GM21576 (cell line): ENCODE data around the gene SSPN.
A peak's percentile ranks its signal among the peaks of the same experiment; 100 is the strongest.

Experiments used
- ATAC-seq: cut with Tn5 transposase; IDR thresholded peaks from one replicate; pipeline ENCODE4 v1.9.1; 2021; ENCODE audit warnings: mild to moderate bottlenecking, moderate library complexity; ENCODE audit not compliant: unreplicated experiment

SSPN gene

DNA sequence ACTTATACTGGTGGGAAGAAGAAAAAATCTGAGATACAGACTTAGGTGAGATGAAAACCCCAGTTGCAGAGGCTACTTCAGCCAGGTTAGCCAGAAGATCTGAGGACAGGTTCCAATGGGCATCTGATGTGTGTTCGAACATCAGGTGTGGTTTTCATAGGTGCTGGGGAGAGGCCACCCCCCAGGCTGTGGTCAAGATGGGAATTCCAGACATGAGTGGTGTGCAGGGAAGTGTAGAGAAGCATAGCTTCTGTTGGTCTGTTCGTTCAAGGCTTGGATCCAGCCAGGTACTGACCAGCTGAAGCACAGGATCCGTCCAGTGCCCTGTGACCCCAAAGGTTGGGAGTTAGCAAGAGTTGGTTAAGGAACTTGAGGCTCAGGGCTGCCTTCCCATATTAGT lies 85.5 kb downstream of the SSPN start:
- ATAC-seq, result no peak

DNA sequence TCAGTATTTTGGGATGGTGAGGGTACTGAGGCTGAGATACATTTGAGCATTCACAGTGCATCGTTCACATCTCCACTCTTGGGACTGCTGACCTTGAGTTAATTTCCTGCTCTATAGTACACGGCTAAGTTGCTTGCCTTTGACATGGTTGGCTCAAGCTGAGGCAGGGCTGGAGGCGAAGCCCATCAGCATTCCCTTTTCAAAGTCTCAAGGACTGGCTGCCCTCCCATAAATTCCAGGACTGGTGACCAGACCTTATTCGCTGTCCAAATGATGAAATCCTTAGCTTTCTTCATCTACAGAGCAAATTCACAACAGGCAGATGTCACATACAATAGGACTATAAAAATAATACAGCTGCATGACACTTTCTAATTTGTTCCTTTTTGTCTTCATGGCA lies 85.9 kb downstream of the SSPN start:
- no peak for ATAC-seq

- ATAC-seq, result no peak
These were observed 87.1 kb downstream of the SSPN start for GRCh38 chr12:26282339-26282940.

DNA sequence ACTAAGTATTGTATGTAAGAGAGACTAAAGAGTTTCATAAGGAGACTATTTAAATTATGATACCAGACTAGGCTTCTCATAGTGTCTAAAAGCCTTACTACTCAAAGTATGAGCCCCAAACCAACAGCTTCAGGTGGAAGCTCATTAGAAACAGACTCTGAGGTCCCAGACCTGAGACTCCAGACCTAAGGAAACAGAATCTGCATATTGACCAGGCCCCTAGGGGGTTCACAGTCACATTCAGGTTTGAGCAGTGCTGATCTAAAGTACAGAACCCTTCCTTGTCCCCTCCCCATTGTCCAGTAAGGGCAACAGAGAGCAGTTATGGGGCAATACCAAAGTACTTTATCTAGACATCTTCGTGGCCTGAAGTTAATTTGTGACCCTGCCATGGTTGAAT lies 87.7 kb downstream of the SSPN start:
- no peak for ATAC-seq

DNA sequence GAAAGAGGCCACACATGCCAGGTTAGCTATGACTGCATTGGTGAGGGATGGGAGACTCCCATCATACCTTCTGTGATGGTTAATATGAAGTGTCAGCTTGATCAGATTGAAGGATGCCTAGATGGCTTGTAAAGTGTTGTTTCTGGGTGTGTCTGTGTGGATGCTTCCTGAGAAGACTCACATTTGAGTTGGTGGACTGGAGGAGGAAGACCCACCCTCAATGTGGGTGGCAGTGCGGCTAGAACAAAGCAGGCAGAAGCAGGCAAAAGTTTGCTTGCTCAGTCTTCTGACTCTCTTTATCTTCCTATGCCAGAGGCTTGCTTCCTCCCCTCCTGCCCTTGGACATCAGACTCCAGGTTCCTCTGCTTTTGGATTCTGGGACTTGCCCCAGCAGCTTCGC lies 88.2 kb downstream of the SSPN start:
- no peak for ATAC-seq

GRCh38 chr12:26285401-26285800 lies 90.0 kb downstream of the SSPN start:
- ATAC-seq, result no peak

DNA sequence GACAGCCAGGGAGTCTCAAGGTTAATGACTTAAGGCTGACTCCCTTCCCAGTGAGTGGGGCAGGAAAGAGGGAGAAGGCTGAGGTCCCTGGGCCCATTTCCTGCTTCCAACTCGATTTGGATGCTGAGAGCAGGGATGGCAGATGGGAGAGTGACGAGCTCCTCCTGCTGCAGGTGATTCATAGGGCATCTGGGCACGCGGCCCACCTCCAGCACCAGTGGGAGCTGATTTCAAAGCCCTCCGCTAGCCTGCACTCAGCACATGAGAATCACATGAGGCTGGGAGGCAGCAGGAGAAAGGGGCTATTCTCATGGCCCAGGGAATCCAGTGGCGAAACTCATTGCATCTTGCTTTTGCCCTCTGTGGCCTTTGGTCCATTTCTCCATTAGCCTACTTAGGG lies 90.8 kb downstream of the SSPN start:
- no peak for ATAC-seq

DNA sequence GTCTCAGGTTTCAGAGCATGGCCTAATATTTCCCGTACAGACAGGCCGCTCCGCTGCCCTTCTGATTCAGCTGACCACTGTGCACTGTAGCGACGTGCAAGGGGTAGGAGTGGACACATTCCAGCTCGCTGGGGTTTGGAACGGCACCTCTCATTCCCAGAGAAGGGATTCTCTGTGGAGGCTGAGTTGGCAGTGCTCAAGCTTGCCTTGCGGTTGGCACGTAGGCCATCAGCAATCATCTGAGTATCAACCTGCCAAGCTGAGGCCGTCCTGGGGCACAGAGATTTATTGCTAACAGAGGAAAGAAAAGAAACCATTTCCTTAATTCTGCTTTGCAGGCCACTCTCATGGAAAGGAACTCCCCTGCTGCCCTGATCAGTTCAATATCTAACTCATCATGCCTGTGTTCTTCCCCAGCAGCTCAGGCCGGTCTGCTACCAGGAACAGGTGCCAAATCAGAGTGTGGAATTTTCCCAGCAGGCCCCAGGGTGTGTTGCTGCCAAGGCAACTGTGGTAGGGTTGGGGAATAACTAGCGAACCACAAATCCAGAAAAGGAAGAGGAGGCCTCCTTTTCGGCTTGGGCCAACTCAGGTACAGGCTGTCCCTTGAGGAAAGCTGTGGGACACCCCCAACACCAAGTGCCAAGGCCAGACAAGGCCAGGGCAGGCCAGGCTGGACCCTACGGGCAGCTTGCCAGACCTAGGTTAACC lies 92.5 kb downstream of the SSPN start:
- no peak for ATAC-seq

GRCh38 chr12:26290565-26290964 lies 95.2 kb downstream of the SSPN start:
- no peak for ATAC-seq

DNA sequence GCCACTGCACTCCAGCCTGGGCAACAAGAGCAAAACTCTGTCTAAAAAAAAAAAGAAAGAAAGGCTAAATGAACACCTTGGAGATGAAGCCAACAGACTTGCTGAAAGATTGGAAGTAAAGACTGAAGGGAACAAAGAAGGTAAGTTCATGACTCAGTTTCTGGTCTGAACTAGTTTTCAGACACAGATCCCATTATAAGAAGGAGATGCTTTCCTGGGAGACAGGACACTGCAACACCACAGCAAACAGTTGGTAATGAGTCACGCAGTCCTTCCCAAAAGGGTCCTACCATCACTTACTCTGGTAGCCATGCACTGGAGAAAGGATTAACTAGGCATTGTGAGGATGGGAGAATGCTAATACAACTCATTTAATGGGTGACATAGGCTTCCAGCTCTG lies 97.2 kb downstream of the SSPN start:
- ATAC-seq, result no peak

DNA sequence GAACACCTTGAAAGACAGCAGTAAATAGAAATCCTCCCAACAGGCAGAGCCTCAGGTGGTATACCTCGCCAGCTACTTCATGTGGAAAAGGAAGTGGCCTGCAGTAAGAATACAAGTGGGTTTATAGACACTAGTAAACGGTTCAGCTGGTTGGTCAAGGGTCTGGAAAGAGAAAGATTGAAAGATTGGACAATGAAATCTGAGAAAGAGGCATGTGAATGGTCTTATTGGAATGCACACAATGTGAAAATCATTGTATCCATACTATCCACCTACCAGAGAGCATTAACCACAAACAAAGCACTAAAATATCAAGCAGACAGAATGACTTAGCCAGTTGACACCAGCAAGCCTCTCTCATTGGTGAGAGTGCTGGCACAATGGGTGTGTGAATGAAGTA lies 98.2 kb downstream of the SSPN start:
- ATAC-seq, result no peak

GRCh38 chr12:26295001-26295400 lies 99.6 kb downstream of the SSPN start:
- ATAC-seq, result no peak

- no peak for ATAC-seq
These were observed 102.2 kb downstream of the SSPN start for GRCh38 chr12:26297396-26298070.

- ATAC-seq, result peak; percentile 98
These were observed 103.6 kb downstream of the SSPN start for GRCh38 chr12:26298785-26299621.

- no peak for ATAC-seq
These were observed 104.4 kb downstream of the SSPN start for GRCh38 chr12:26299751-26300150.
